NCI-H2171 treated with DMSO at 0.1 percent for 48 hours (cell line): Measurements from ENCODE around the gene SDK1.
"Not testable (repeated sequence)": the region's sequence is repeated elsewhere in the genome, so short reads cannot be mapped to it uniquely, and the experiment has no call there.

Experiments
- DNase-seq: peaks from one replicate; lab custom pipeline; 2025; lab: John Stamatoyannopoulos, UW

The SDK1 gene

GRCh38 chr7:3670898-3671297, 369.8 kb downstream of the SDK1 start:
- DNase-seq = no peak

GRCh38 chr7:3673524-3673923, 372.5 kb downstream of the SDK1 start:
- DNase-seq = no peak

GRCh38 chr7:3678314-3678810, 377.3 kb downstream of the SDK1 start:
- no peak for DNase-seq

GRCh38 chr7:3682028-3682710, 381.1 kb downstream of the SDK1 start:
- DNase-seq = no peak

- peak; percentile 81 for DNase-seq
Measured at GRCh38 chr7:3683546-3684539, 382.8 kb downstream of the SDK1 start.

GRCh38 chr7:3688071-3688470, 387.0 kb downstream of the SDK1 start:
- no peak for DNase-seq

- no peak for DNase-seq
Measured at GRCh38 chr7:3688842-3689241, 387.8 kb downstream of the SDK1 start.

- no peak for DNase-seq
Measured at GRCh38 chr7:3691478-3692158, 390.6 kb downstream of the SDK1 start.

GRCh38 chr7:3695602-3696001, 394.6 kb downstream of the SDK1 start:
- no peak for DNase-seq

GRCh38 chr7:3696113-3696512, 395.1 kb downstream of the SDK1 start:
- no peak for DNase-seq

GRCh38 chr7:3697472-3697871, 396.4 kb downstream of the SDK1 start:
- DNase-seq = no peak

- DNase-seq = no peak
Measured at GRCh38 chr7:3705258-3705657, 404.2 kb downstream of the SDK1 start.

- DNase-seq = not testable (repeated sequence)
Measured at GRCh38 chr7:3706091-3706490, 405.0 kb downstream of the SDK1 start.

GRCh38 chr7:3710122-3710521, 409.1 kb downstream of the SDK1 start:
- DNase-seq = no peak

- DNase-seq = no peak
Measured at GRCh38 chr7:3710531-3710930, 409.5 kb downstream of the SDK1 start.

GRCh38 chr7:3712841-3713240, 411.8 kb downstream of the SDK1 start:
- peak; percentile 71 for DNase-seq

GRCh38 chr7:3721422-3721821, 420.4 kb downstream of the SDK1 start:
- no peak for DNase-seq

GRCh38 chr7:3722396-3722922, 421.4 kb downstream of the SDK1 start:
- peak; percentile 61 for DNase-seq

GRCh38 chr7:3725155-3726059, 424.4 kb downstream of the SDK1 start:
- DNase-seq = no peak

GRCh38 chr7:3730276-3730675, 429.2 kb downstream of the SDK1 start:
- DNase-seq = peak; percentile 91

- no peak for DNase-seq
Measured at GRCh38 chr7:3732395-3733005, 431.4 kb downstream of the SDK1 start.
